Fibroblast of lung (primary cell): ENCODE results near the gene EMILIN2. TPM values are rescaled to one million over a fixed set of nuclear protein-coding genes. Genes with fewer than 3 reads are reported as not detected.

Experiments
- DNase-seq, 2 donors: peaks; one replicate each; pipeline versions ENCODE4 v3.0.0 to v3.0.0-alpha.2; 2010; ENCODE audit warnings: low read depth in 2 of 2
- H2AFZ ChIP-seq: 2 replicates; pipeline ENCODE4 v1.5.1; 2012; ENCODE audit warnings: low read length, control low read depth, inconsistent platforms
- H3K27ac ChIP-seq: 2 replicates; pipeline ENCODE4 v1.5.1; 2011; ENCODE audit warnings: low read length, control low read depth; ENCODE audit not compliant: insufficient read depth
- H3K27me3 ChIP-seq: 2 replicates; pipeline ENCODE4 v1.5.1; 2011; ENCODE audit warnings: mild to moderate bottlenecking, low read length; ENCODE audit not compliant: control insufficient read depth, insufficient read depth
- H3K36me3 ChIP-seq: 2 replicates; pipeline ENCODE4 v1.5.1; 2011; ENCODE audit warnings: low read length; ENCODE audit not compliant: control insufficient read depth, insufficient read depth
- H3K4me1 ChIP-seq: 2 replicates; pipeline ENCODE4 v1.5.1; 2011; ENCODE audit warnings: low read length; ENCODE audit not compliant: control insufficient read depth, insufficient read depth; ENCODE audit errors: extremely low read depth
- H3K4me2 ChIP-seq: 2 replicates; pipeline ENCODE4 v1.5.1; 2011; ENCODE audit warnings: low read length, control low read depth; ENCODE audit not compliant: insufficient read depth; ENCODE audit errors: extremely low read depth
- H3K4me3 ChIP-seq, 4 experiments: fragments of 200-600 bp in 1 of 4; sonication (generic) in 1 of 4; replicated peaks in 1 of 4; 2 replicates each; pipeline ENCODE4 v1.5.1; 2011 to 2016; ENCODE audit warnings: low read length in 4 of 4, low read depth in 3 of 4, mild to moderate bottlenecking in 3 of 4, control low read depth in 2 of 4, inconsistent platforms in 1 of 4, mixed read lengths in 1 of 4; ENCODE audit not compliant: insufficient read depth in 1 of 4; ENCODE audit errors: control extremely low read depth in 1 of 4
- H3K79me2 ChIP-seq: 2 replicates; pipeline ENCODE4 v1.5.1; 2012; ENCODE audit warnings: mild to moderate bottlenecking, low read length, inconsistent platforms; ENCODE audit not compliant: control insufficient read depth, insufficient read depth
- H3K9ac ChIP-seq: 2 replicates; pipeline ENCODE4 v1.5.1; 2011; ENCODE audit warnings: mild to moderate bottlenecking, low read length, control low read depth; ENCODE audit not compliant: insufficient read depth
- H3K9me3 ChIP-seq: 2 replicates; pipeline ENCODE4 v1.5.1; 2012; ENCODE audit warnings: low read depth, low read length; ENCODE audit not compliant: control insufficient read depth, insufficient read depth
- H4K20me1 ChIP-seq: 2 replicates; pipeline ENCODE4 v1.5.1; 2011; ENCODE audit warnings: low read length; ENCODE audit not compliant: control insufficient read depth, insufficient read depth; ENCODE audit errors: extremely low read depth
- EZH2 ChIP-seq: IDR thresholded peaks from 2 replicates; pipeline ENCODE4 v1.5.1; 2012; ENCODE audit warnings: low read length, control low read depth, mild to moderate bottlenecking; ENCODE audit errors: missing control alignments
- polyA minus RNA-seq: library from RNA; depleted of rRNA, polyadenylated mRNA; stranded (reverse); fragments of >200 nt; gene quantifications from 2 replicates; pipeline ENCODE4 v1.2.3, GENCODE V29; 2011; ENCODE audit warnings: low replicate concordance
- polyA plus RNA-seq, 2 donors: library from polyadenylated mRNA; depleted of rRNA in 1 of 2; stranded (reverse) in 1 of 2; unstranded in 1 of 2; fragments of >200 nt; gene quantifications; 2 replicates each; pipeline ENCODE4 v1.2.1, GENCODE V29; 2011 to 2012; ENCODE audit warnings: missing spikeins in 1 of 2
- total RNA-seq: library from RNA; depleted of rRNA; stranded (reverse); fragments of >200 nt; gene quantifications from 2 replicates; pipeline ENCODE4 v1.2.1, GENCODE V29; 2014
- TF ChIP-seq, protein P1 (sequence below), 2 donors: IDR thresholded peaks in 1 of 2; conservative IDR thresholded peaks in 1 of 2; 1 replicate in 1 of 2; 2 replicates in 1 of 2; pipeline ENCODE4 v1.5.1; 2011 to 2012; ENCODE audit warnings: low read length in 2 of 2, control low read depth in 1 of 2, inconsistent platforms in 1 of 2, low read depth in 1 of 2, mild to moderate bottlenecking in 1 of 2

The EMILIN2 gene
- total RNA-seq: 11.1 and 18.0 TPM in 2 replicates
- 4.1 and 8.7 TPM in 2 replicates for polyA plus RNA-seq
- 6.3 and 12.1 TPM in 2 replicates for polyA plus RNA-seq (2012)
- polyA minus RNA-seq: 3.1 and 10.2 TPM in 2 replicates

DNA sequence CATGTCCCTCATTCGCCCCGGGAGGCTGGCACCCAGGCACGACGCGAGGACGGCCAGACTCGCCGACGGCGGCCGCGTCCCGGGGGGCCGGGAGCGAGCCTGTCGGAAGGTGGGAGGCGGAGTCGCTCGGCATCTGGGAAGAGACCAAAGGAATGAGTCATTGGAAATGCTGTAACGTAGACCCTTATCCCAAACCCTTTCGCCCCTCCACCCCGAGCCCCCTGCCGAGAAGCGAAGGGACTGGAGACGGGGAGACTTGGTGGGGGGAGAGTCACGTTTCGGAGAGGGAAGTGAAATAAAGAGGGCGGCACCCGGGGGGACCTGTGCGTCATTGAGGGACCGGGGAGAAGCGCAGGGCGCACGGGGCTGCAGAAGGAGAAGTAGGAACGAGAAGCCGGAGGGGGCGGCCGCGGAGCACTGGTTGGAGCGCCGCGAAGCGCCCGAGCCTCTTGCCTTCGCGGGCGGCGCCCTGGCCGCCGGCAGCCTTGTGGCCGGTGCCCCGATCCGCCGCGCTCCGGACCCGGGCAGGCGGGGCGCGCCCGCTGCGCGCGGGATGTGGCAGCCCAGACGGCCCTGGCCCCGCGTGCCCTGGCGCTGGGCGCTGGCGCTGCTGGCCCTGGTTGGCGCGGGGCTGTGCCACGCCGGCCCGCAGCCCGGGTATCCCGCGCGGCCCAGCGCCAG is at the start of gene EMILIN2:
EMILIN2 (plus strand) TSS at position 371 of the 681 bp plus-strand sequence; CDS start at position 554, 183 bp downstream.
- Histone ChIP-seq H3K27me3 (peaks cover 34% of the 10 kb centered on the region), H3K36me3 (no peaks in the 10 kb centered on the region), H3K9ac (peak within 1 kb of the TSS; percentile 65), H3K9me3 (no peaks in the 10 kb centered on the region), H3K79me2 (no peaks in the 10 kb centered on the region), H3K4me3 (peak within 1 kb of the TSS; percentile 45 to 58 (median 54)), H3K27ac (no peak within 1 kb of the TSS), H3K4me2 (peak within 1 kb of the TSS; percentile 90), H2AFZ (peak within 1 kb of the TSS; percentile 73), H3K4me1 (peaks cover 4% of the 10 kb centered on the region), H4K20me1 (no peaks in the 10 kb centered on the region)
- TF ChIP-seq EZH2: no peak
- DNase-seq: peak; percentile 41 to 56

DNA sequence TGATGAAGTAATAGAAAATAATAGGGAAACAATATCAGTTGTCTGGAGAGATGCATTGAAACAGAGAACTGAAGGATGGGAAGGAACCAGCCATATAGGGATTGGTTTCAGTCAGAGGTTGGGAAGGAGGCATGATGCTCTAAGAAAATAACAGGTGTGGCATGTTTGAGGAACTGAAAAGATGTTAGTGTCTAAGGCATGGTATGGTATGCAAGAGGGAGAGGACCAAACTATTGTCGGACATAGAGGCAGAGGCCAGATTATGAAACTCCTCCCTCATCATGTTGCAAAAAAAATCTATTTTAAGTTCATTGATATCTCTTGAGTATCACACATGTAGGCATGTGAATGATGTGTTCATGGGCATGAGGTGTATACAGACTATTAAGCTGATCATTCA is 48.9 kb upstream of the EMILIN2 start:
- Histone ChIP-seq H2AFZ (no peak overlapping the region), H3K4me1 (no peaks in the 10 kb centered on the region), H3K9me3 (no peaks in the 10 kb centered on the region), H3K79me2 (no peaks in the 10 kb centered on the region), H3K27me3 (no peaks in the 10 kb centered on the region), H3K4me3 (no peak overlapping the region), H3K36me3 (no peaks in the 10 kb centered on the region), H3K27ac (no peak overlapping the region), H4K20me1 (no peaks in the 10 kb centered on the region), H3K4me2 (no peak overlapping the region), H3K9ac (no peak overlapping the region)
- TF ChIP-seq, protein P1, sequence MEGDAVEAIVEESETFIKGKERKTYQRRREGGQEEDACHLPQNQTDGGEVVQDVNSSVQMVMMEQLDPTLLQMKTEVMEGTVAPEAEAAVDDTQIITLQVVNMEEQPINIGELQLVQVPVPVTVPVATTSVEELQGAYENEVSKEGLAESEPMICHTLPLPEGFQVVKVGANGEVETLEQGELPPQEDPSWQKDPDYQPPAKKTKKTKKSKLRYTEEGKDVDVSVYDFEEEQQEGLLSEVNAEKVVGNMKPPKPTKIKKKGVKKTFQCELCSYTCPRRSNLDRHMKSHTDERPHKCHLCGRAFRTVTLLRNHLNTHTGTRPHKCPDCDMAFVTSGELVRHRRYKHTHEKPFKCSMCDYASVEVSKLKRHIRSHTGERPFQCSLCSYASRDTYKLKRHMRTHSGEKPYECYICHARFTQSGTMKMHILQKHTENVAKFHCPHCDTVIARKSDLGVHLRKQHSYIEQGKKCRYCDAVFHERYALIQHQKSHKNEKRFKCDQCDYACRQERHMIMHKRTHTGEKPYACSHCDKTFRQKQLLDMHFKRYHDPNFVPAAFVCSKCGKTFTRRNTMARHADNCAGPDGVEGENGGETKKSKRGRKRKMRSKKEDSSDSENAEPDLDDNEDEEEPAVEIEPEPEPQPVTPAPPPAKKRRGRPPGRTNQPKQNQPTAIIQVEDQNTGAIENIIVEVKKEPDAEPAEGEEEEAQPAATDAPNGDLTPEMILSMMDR (conservative IDR thresholded peaks at IDR 0.05 in 1 of 2, IDR thresholded peaks at IDR 0.05 in 1 of 2; ENCODE audit: low read depth in 1 of 2, low read length in 2 of 2): no peak
- no peak for TF ChIP-seq EZH2
- no peak for DNase-seq

DNA sequence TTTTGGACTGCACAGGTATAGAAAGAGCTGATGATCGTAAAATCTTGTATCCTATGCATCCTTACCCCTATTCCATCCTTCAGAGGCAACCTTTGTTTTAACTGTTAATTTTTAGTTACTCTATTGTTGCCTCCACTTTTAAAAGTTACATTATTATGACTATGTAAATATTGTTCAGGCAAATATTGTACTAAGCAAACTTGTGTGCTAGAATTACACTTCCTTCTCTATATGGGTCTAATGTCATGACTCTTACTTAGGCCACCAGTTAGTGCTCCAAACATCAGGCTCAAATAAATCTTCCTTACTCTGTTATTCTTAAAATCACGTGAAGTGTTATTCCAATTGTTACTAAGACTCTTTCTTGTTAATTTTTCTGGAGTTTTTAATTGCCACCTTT is 47.4 kb upstream of the EMILIN2 start:
- Histone ChIP-seq H3K4me3 (no peak overlapping the region), H3K36me3 (no peaks in the 10 kb centered on the region), H4K20me1 (no peaks in the 10 kb centered on the region), H3K27ac (no peak overlapping the region), H3K9ac (no peak overlapping the region), H3K27me3 (no peaks in the 10 kb centered on the region), H3K79me2 (no peaks in the 10 kb centered on the region), H3K9me3 (no peaks in the 10 kb centered on the region), H3K4me1 (no peaks in the 10 kb centered on the region), H3K4me2 (no peak overlapping the region), H2AFZ (no peak overlapping the region)
- TF ChIP-seq EZH2: no peak
- TF ChIP-seq, protein P1 (conservative IDR thresholded peaks at IDR 0.05 in 1 of 2, IDR thresholded peaks at IDR 0.05 in 1 of 2; ENCODE audit: low read depth in 1 of 2, low read length in 2 of 2): no peak
- no peak for DNase-seq
